ENCODE measurements around the gene TBC1D2B. TPM values are rescaled to one million over a fixed set of nuclear protein-coding genes. Genes with fewer than 3 reads are reported as not detected.

TBC1D2B gene
- total RNA-seq, 3 donors from 2014 or later = 54.8 to 65.6 (median 57.0) TPM

- peak; percentile 68 for ATAC-seq
- no peak for TF ChIP-seq CTCF (IDR thresholded peaks at IDR 0.05)
- H3K4me3 ChIP-seq = no peak overlapping the region
- no peaks in the 10 kb centered on the region for H3K36me3 ChIP-seq (ENCODE audit: low read depth)
- no peaks in the 10 kb centered on the region for H3K9me3 ChIP-seq
- intact Hi-C loops (cut with DNase I, micrococcal nuclease) = no loop called here
- H3K4me1 ChIP-seq (ENCODE audit: low read depth) = peaks cover 30% of the 10 kb centered on the region
- DNase-seq = peak in 2 of 3 donors; percentile 42 to 56
Measured at GRCh38 chr15:78082106-78082742, 4.7 kb upstream of the TBC1D2B start.

GRCh38 chr15:78080088-78080460 is 2.6 kb upstream of the TBC1D2B start:
- H3K36me3 ChIP-seq (ENCODE audit: low read depth) = no peaks in the 10 kb centered on the region

GRCh38 chr15:78079298-78080087 is 2.0 kb upstream of the TBC1D2B start:
- H3K36me3 ChIP-seq (ENCODE audit: low read depth) = no peaks in the 10 kb centered on the region
- H3K9me3 ChIP-seq = no peaks in the 10 kb centered on the region
- H3K4me3 ChIP-seq = no peak overlapping the region
- ATAC-seq (no peak), DNase-seq (peak in 1 of 3 donors; percentile 35)
- intact Hi-C loops (cut with DNase I, micrococcal nuclease) = no loop called here
- no peak for TF ChIP-seq CTCF (IDR thresholded peaks at IDR 0.05)
- H3K4me1 ChIP-seq (ENCODE audit: low read depth) = peaks cover 38% of the 10 kb centered on the region

More at GRCh38 chr15:78080088-78080460, 2.6 kb upstream of the TBC1D2B start:
- peak in 2 of 3 donors; percentile 31 to 58 for DNase-seq
- Histone ChIP-seq H3K4me1 (ENCODE audit: low read depth) (peaks cover 42% of the 10 kb centered on the region), H3K9me3 (no peaks in the 10 kb centered on the region), H3K4me3 (no peak overlapping the region)
- ATAC-seq = no peak
- intact Hi-C loops (cut with DNase I, micrococcal nuclease) = no loop called here
- TF ChIP-seq CTCF (IDR thresholded peaks at IDR 0.05) = no peak

- peak; percentile 0 for ATAC-seq
- peaks cover 39% of the 10 kb centered on the region for H3K4me1 ChIP-seq (ENCODE audit: low read depth)
- no peak for DNase-seq
- no peaks in the 10 kb centered on the region for H3K9me3 ChIP-seq
- TF ChIP-seq CTCF (IDR thresholded peaks at IDR 0.05) = no peak
- H3K36me3 ChIP-seq (ENCODE audit: low read depth) = no peaks in the 10 kb centered on the region
- H3K4me3 ChIP-seq = peak overlapping the region; percentile 86
- intact Hi-C loops (cut with DNase I, micrococcal nuclease) = no loop called here
Measured at GRCh38 chr15:78077871-78078210, 330 bp upstream of the TBC1D2B start.

- H3K4me1 ChIP-seq (ENCODE audit: low read depth) = peaks cover 48% of the 10 kb centered on the region
- intact Hi-C loops (cut with DNase I, micrococcal nuclease) = no loop called here
- peak; percentile 27 for ATAC-seq
- H3K36me3 ChIP-seq (ENCODE audit: low read depth) = no peaks in the 10 kb centered on the region
- no peaks in the 10 kb centered on the region for H3K9me3 ChIP-seq
- peak overlapping the region; percentile 86 for H3K4me3 ChIP-seq
- TF ChIP-seq CTCF (IDR thresholded peaks at IDR 0.05) = no peak
- no peak for DNase-seq
Measured at GRCh38 chr15:78076231-78077052, 1.1 kb downstream of the TBC1D2B start.

Measured in mucosa of descending colon (tissue), 3 donors.